Measurements from ENCODE around the gene GLB1L3. TPM values are rescaled to one million over a fixed set of nuclear protein-coding genes. Genes with fewer than 3 reads are reported as not detected.

Gene GLB1L3
- total and polyA plus RNA-seq, 2 donors (not counting 3 experiments of a cell fraction or from before 2014, with no cell fraction given), result not detected

DNA sequence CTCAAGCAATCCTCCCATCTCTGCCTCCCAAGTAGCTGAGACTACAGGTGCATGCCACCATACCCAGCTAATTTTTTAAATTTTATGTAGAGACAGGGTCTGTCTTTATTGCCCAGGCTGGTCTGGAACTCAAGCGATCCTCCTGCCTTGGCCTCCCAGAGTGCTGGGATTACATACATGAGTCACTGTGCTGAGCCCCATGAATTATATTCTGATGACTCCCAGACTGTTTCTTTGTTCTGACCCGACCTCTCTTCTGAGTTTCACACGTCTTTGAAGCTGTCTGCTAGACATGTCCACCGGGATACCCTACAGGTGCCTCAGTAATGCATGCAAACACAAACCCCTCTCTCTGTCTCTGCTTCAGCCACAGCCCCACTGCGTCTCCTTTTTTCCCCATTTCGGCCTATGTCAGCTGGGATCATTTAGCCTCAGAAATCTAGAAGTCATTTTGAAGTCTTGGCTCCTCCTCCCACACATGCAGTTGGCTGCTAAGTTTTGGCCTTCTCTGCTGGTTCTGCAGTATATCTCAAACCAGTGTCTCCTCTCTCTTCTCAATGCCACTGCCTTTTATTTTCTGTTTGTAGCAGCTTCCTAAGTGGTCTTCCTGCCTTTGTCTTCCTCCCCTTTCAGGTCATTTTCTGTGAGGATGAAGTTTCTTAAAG, 46.9 kb upstream of the GLB1L3 start:
- no peak overlapping the region for H3K4me3 ChIP-seq (replicated peaks in 1 of 3; ENCODE audit: insufficient read depth in 1 of 3, low read depth in 1 of 3, low read length in 3 of 3)
- H3K79me2 ChIP-seq (ENCODE audit: control insufficient read depth, insufficient read depth, low read length), result peaks cover 70% of the 10 kb centered on the region
- no peaks in the 10 kb centered on the region for H4K20me1 ChIP-seq (replicated peaks; ENCODE audit: control insufficient read depth, extremely low read depth, insufficient read depth, low read length)
- BruUV-seq (replicated peaks), result no TSS peak
- H3K4me1 ChIP-seq (ENCODE audit: control insufficient read depth, extremely low read depth, insufficient read depth, low read length), result peaks cover 36% of the 10 kb centered on the region
- DNase-seq (ENCODE audit: low read depth, low spot score) (no peak), FAIRE-seq (no peak)
- no peak overlapping the region for H2AFZ ChIP-seq (ENCODE audit: low read depth, low read length)
- no peaks in the 10 kb centered on the region for H3K36me3 ChIP-seq (ENCODE audit: control insufficient read depth in 2 of 2, extremely low read depth in 1 of 2, insufficient read depth in 2 of 2, low read length in 2 of 2)
- intact Hi-C loops (cut with micrococcal nuclease), result no loop called here
- no peaks in the 10 kb centered on the region for H3K27me3 ChIP-seq (ENCODE audit: control insufficient read depth in 2 of 2, insufficient read depth in 2 of 2, low read length in 2 of 2)
- H3K4me2 ChIP-seq (ENCODE audit: insufficient read depth, low read length), result no peak overlapping the region
- TF ChIP-seq MYC (IDR thresholded peaks at IDR 0.05; ENCODE audit: low read depth, low read length) (no peak), JUN (IDR thresholded peaks at IDR 0.05; ENCODE audit: borderline replicate concordance, insufficient read depth, insufficient read length, low read depth) (no peak), POLR2A (IDR thresholded peaks at IDR 0.05; ENCODE audit: low read depth, low read length) (no peak)
- ChIA-PET POLR2A (no interaction called here), CTCF (no interaction called here)
- no peak overlapping the region for H3K27ac ChIP-seq (ENCODE audit: insufficient read depth, low read depth, low read length)
- dilution Hi-C loops (cut with MboI; ENCODE audit: extremely low pct_ligation_motif_present, low sequenced_read_pairs), result no loop called here
- H3K9ac ChIP-seq (replicated peaks; ENCODE audit: extremely low read depth, insufficient read depth, low read length), result no peak overlapping the region
- no peaks in the 10 kb centered on the region for H3K9me3 ChIP-seq (replicated peaks; ENCODE audit: control insufficient read depth, insufficient read depth, low read length)
- H3K9me1 ChIP-seq (replicated peaks; ENCODE audit: control insufficient read depth, extremely low read depth, insufficient read depth, low read length), result no peaks in the 10 kb centered on the region

DNA sequence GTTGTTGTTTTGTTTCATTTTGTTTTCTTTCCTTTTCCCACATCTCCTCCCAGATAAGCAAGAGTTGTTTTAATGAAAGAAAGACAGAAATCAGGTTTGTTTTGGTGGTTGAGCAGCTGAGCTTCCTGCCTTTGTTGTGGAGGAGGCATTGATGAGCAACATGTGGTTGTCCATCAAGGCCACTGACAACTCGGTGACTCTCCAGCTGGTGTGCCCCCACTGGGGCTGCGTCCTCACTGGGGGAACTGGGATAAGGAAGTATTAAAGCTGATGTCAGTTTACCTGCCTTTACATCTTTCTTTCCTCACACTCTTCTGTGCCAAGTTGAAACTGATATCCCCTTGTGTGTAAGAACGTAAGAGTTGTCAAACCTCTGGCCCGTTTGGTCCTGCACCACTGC, 45.8 kb upstream of the GLB1L3 start:
- BruUV-seq (replicated peaks), result no TSS peak
- TF ChIP-seq, protein P1, sequence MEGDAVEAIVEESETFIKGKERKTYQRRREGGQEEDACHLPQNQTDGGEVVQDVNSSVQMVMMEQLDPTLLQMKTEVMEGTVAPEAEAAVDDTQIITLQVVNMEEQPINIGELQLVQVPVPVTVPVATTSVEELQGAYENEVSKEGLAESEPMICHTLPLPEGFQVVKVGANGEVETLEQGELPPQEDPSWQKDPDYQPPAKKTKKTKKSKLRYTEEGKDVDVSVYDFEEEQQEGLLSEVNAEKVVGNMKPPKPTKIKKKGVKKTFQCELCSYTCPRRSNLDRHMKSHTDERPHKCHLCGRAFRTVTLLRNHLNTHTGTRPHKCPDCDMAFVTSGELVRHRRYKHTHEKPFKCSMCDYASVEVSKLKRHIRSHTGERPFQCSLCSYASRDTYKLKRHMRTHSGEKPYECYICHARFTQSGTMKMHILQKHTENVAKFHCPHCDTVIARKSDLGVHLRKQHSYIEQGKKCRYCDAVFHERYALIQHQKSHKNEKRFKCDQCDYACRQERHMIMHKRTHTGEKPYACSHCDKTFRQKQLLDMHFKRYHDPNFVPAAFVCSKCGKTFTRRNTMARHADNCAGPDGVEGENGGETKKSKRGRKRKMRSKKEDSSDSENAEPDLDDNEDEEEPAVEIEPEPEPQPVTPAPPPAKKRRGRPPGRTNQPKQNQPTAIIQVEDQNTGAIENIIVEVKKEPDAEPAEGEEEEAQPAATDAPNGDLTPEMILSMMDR (IDR thresholded peaks at IDR 0.05; ENCODE audit: extremely low read depth in 1 of 2, insufficient read depth in 1 of 2, low read depth in 1 of 2, low read length in 2 of 2), result no peak
- TF ChIP-seq MYC (IDR thresholded peaks at IDR 0.05; ENCODE audit: low read depth, low read length), result no peak
- no peak for TF ChIP-seq GATA2 (IDR thresholded peaks at IDR 0.05; ENCODE audit: insufficient read depth, insufficient read length, low read depth, low read length)
- no peak for TF ChIP-seq POLR2AphosphoS5 (IDR thresholded peaks at IDR 0.05; ENCODE audit: insufficient read depth, low read depth, low read length)
- TF ChIP-seq, protein P2, sequence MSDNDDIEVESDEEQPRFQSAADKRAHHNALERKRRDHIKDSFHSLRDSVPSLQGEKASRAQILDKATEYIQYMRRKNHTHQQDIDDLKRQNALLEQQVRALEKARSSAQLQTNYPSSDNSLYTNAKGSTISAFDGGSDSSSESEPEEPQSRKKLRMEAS (IDR thresholded peaks at IDR 0.05; ENCODE audit: insufficient read depth, insufficient read length), result no peak
- Histone ChIP-seq H3K27me3 (ENCODE audit: control insufficient read depth in 2 of 2, insufficient read depth in 2 of 2, low read length in 2 of 2) (no peaks in the 10 kb centered on the region), H3K9me3 (replicated peaks; ENCODE audit: control insufficient read depth, insufficient read depth, low read length) (no peaks in the 10 kb centered on the region), H3K79me2 (ENCODE audit: control insufficient read depth, insufficient read depth, low read length) (peaks cover 65% of the 10 kb centered on the region), H3K9me1 (replicated peaks; ENCODE audit: control insufficient read depth, extremely low read depth, insufficient read depth, low read length) (no peaks in the 10 kb centered on the region), H4K20me1 (replicated peaks; ENCODE audit: control insufficient read depth, extremely low read depth, insufficient read depth, low read length) (no peaks in the 10 kb centered on the region), H3K27ac (ENCODE audit: insufficient read depth, low read depth, low read length) (no peak overlapping the region), H3K9ac (replicated peaks; ENCODE audit: extremely low read depth, insufficient read depth, low read length) (no peak overlapping the region), H3K4me3 (replicated peaks in 1 of 3; ENCODE audit: insufficient read depth in 1 of 3, low read depth in 1 of 3, low read length in 3 of 3) (no peak overlapping the region), H3K36me3 (ENCODE audit: control insufficient read depth in 2 of 2, extremely low read depth in 1 of 2, insufficient read depth in 2 of 2, low read length in 2 of 2) (peaks cover 0 to 5% of the 10 kb centered on the region in 2 experiments), H3K4me1 (ENCODE audit: control insufficient read depth, extremely low read depth, insufficient read depth, low read length) (peaks cover 36% of the 10 kb centered on the region), H3K4me2 (ENCODE audit: insufficient read depth, low read length) (no peak overlapping the region), H2AFZ (ENCODE audit: low read depth, low read length) (no peak overlapping the region)
- intact Hi-C loops (cut with micrococcal nuclease) (no loop called here), dilution Hi-C loops (cut with MboI; ENCODE audit: extremely low pct_ligation_motif_present, low sequenced_read_pairs) (no loop called here)
- ChIA-PET CTCF (no interaction called here), POLR2A (no interaction called here)
- DNase-seq (ENCODE audit: low read depth, low spot score), result no peak
- FAIRE-seq, result no peak
